ENCODE measurements around the gene PFN1. TPM values are rescaled to one million over a fixed set of nuclear protein-coding genes. Genes with fewer than 3 reads are reported as not detected.
A peak's percentile ranks its signal among the peaks of the same experiment; 100 is the strongest.

Gene PFN1
- total RNA-seq, 1 donor from 2014 or later: 1,346 TPM

- H3K9ac ChIP-seq (ENCODE audit: low read length): peak overlapping the region; percentile 93
- peaks cover 58% of the 10 kb centered on the region for H3K79me2 ChIP-seq (ENCODE audit: insufficient read depth, low read length)
- H3K27ac Mint-ChIP-seq (ENCODE audit: unreplicated experiment): peak overlapping the region; percentile 80
- H3K9me3 ChIP-seq (ENCODE audit: insufficient read depth, low read depth, low read length): no peaks in the 10 kb centered on the region
- TF ChIP-seq CTCF (IDR thresholded peaks at IDR 0.05; ENCODE audit: insufficient read depth, low read depth, low read length): no peak
- no peak for TF ChIP-seq EZH2 (IDR thresholded peaks at IDR 0.05; ENCODE audit: insufficient read depth, low read length)
- peak overlapping the region; percentile 99 for H3K4me2 ChIP-seq (ENCODE audit: low read length)
- peaks cover 33% of the 10 kb centered on the region for H3K36me3 ChIP-seq (ENCODE audit: insufficient read depth, low read length)
- H2AFZ ChIP-seq (ENCODE audit: low read depth, low read length): no peak overlapping the region
- no peaks in the 10 kb centered on the region for H3K27me3 Mint-ChIP-seq (ENCODE audit: low read depth, unreplicated experiment)
- no peak for DNase-seq (ENCODE audit: low read depth)
- H3K4me3 ChIP-seq (ENCODE audit: insufficient read depth, low read depth, low read length): peak overlapping the region; percentile 82
- peaks cover 54% of the 10 kb centered on the region for H4K20me1 ChIP-seq (ENCODE audit: insufficient read depth, low read length)
- no peaks in the 10 kb centered on the region for H3K27me3 ChIP-seq (ENCODE audit: insufficient read depth, low read length)
- H3K27ac ChIP-seq (ENCODE audit: low read depth, low read length): peak overlapping the region; percentile 78
- peak overlapping the region; percentile 98 for H3K4me3 Mint-ChIP-seq (ENCODE audit: unreplicated experiment)
- peaks cover 22% of the 10 kb centered on the region for H3K36me3 Mint-ChIP-seq (ENCODE audit: low read depth, unreplicated experiment)
- no peaks in the 10 kb centered on the region for H3K9me3 Mint-ChIP-seq (ENCODE audit: unreplicated experiment)
- peaks cover 32% of the 10 kb centered on the region for H3K4me1 ChIP-seq (ENCODE audit: insufficient read depth, low read length)
- peaks cover 30% of the 10 kb centered on the region for H3K4me1 Mint-ChIP-seq (ENCODE audit: low read depth, unreplicated experiment)
- FAIRE-seq: no peak
Observed at GRCh38 chr17:4947411-4948165, 742 bp downstream of the PFN1 start.

- peak overlapping the region; percentile 27 for H3K27ac ChIP-seq (ENCODE audit: low read depth, low read length)
- Mint-ChIP-seq H3K4me3 (ENCODE audit: unreplicated experiment) (peak overlapping the region; percentile 98), H3K27me3 (ENCODE audit: low read depth, unreplicated experiment) (no peaks in the 10 kb centered on the region), H3K27ac (ENCODE audit: unreplicated experiment) (peak overlapping the region; percentile 98), H3K4me1 (ENCODE audit: low read depth, unreplicated experiment) (peaks cover 35% of the 10 kb centered on the region), H3K9me3 (ENCODE audit: unreplicated experiment) (no peaks in the 10 kb centered on the region), H3K36me3 (ENCODE audit: low read depth, unreplicated experiment) (peaks cover 22% of the 10 kb centered on the region)
- TF ChIP-seq CTCF (IDR thresholded peaks at IDR 0.05; ENCODE audit: insufficient read depth, low read depth, low read length) (no peak), EZH2 (IDR thresholded peaks at IDR 0.05; ENCODE audit: insufficient read depth, low read length) (no peak)
- DNase-seq (ENCODE audit: low read depth) (no peak), FAIRE-seq (no peak)
- H3K9me3 ChIP-seq (ENCODE audit: insufficient read depth, low read depth, low read length): no peaks in the 10 kb centered on the region
- peaks cover 63% of the 10 kb centered on the region for H3K79me2 ChIP-seq (ENCODE audit: insufficient read depth, low read length)
- peak overlapping the region; percentile 99 for H3K4me2 ChIP-seq (ENCODE audit: low read length)
- peak overlapping the region; percentile 82 for H3K4me3 ChIP-seq (ENCODE audit: insufficient read depth, low read depth, low read length)
- H3K36me3 ChIP-seq (ENCODE audit: insufficient read depth, low read length): peaks cover 34% of the 10 kb centered on the region
- peaks cover 59% of the 10 kb centered on the region for H4K20me1 ChIP-seq (ENCODE audit: insufficient read depth, low read length)
- H3K4me1 ChIP-seq (ENCODE audit: insufficient read depth, low read length): peaks cover 32% of the 10 kb centered on the region
- no peaks in the 10 kb centered on the region for H3K27me3 ChIP-seq (ENCODE audit: insufficient read depth, low read length)
- peak overlapping the region; percentile 93 for H3K9ac ChIP-seq (ENCODE audit: low read length)
- no peak overlapping the region for H2AFZ ChIP-seq (ENCODE audit: low read depth, low read length)
Observed at GRCh38 chr17:4947010-4947410, 1.3 kb downstream of the PFN1 start.
